ENCODE measurements around the gene CES1.

CES1 gene

DNA sequence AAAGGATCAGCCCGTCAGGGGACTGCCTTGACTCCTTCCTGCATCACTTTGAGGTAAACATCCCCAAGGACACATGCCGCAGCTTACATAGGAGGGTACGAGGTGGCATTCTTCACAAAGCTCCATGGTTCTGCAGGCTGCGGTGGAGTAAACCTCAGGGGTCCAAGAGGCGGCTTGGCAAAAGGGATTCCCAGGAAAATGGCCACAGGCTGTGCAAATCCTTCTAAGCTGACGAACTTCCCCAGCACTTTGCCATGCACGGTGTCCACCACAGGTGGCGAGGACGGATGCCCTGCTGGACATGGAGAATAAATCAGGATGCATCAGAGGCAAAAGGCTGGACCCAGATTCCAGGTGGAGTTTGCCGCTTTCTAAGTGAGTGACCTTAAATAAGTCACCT, 4.2 kb downstream of the CES1 start:
- no peak overlapping the region for H3K4me3 ChIP-seq (ENCODE audit: low read length in 2 of 2)
- H4K8ac ChIP-seq (ENCODE audit: low read depth, low read length): no peak overlapping the region
- H2AK5ac ChIP-seq (ENCODE audit: low read depth, low read length): no peak overlapping the region
- no peak overlapping the region for H3K23ac ChIP-seq (ENCODE audit: low read depth, low read length, poor library complexity)
- no peaks in the 10 kb centered on the region for H3K36me3 ChIP-seq (replicated peaks in 1 of 2; ENCODE audit: control insufficient read depth in 2 of 2, insufficient read depth in 2 of 2, low read length in 2 of 2)
- H3K27ac ChIP-seq (replicated peaks; ENCODE audit: low read length): no peak overlapping the region
- H2BK15ac ChIP-seq (ENCODE audit: low read length): no peak overlapping the region
- H4K91ac ChIP-seq (ENCODE audit: low read depth, low read length, poor library complexity): no peak overlapping the region
- no peaks in the 10 kb centered on the region for H3K79me1 ChIP-seq (ENCODE audit: low read depth, low read length)
- H3K27me3 ChIP-seq (ENCODE audit: control insufficient read depth in 3 of 3, insufficient read depth in 3 of 3, low read depth in 1 of 3, low read length in 3 of 3): no peaks in the 10 kb centered on the region
- no peak overlapping the region for H2BK12ac ChIP-seq (ENCODE audit: low read length)
- no peak overlapping the region for H2BK5ac ChIP-seq (ENCODE audit: low read length)
- H3K4me2 ChIP-seq (ENCODE audit: insufficient read depth, low read length, poor library complexity, severe bottlenecking): no peak overlapping the region
- no peak overlapping the region for H3K18ac ChIP-seq (ENCODE audit: low read length)
- no peak overlapping the region for H3K4ac ChIP-seq (ENCODE audit: low read length)
- no peaks in the 10 kb centered on the region for H3K9me3 ChIP-seq (replicated peaks in 1 of 2; ENCODE audit: control insufficient read depth in 2 of 2, insufficient read depth in 1 of 2, low read depth in 1 of 2, low read length in 2 of 2)
- WGBS, 2 donors (ENCODE audit: extremely low coverage in 2 of 2, insufficient read length in 2 of 2, insufficient replicate concordance in 1 of 2): no CpG with 5 or more reads among the region's 10 CpGs
- H2BK120ac ChIP-seq (ENCODE audit: low read depth, low read length): no peak overlapping the region
- no peak for DNase-seq (ENCODE audit: low spot score)
- peaks cover 0 to 3% of the 10 kb centered on the region in 2 donors for H3K4me1 ChIP-seq (ENCODE audit: control insufficient read depth in 2 of 2, insufficient read depth in 1 of 2, low read depth in 1 of 2, low read length in 2 of 2)
- no peak overlapping the region for H2AFZ ChIP-seq (ENCODE audit: low read length)
- no peak overlapping the region for H3K9ac ChIP-seq (ENCODE audit: low read depth, low read length, poor library complexity)
- H3K14ac ChIP-seq (ENCODE audit: low read length): no peak overlapping the region

DNA sequence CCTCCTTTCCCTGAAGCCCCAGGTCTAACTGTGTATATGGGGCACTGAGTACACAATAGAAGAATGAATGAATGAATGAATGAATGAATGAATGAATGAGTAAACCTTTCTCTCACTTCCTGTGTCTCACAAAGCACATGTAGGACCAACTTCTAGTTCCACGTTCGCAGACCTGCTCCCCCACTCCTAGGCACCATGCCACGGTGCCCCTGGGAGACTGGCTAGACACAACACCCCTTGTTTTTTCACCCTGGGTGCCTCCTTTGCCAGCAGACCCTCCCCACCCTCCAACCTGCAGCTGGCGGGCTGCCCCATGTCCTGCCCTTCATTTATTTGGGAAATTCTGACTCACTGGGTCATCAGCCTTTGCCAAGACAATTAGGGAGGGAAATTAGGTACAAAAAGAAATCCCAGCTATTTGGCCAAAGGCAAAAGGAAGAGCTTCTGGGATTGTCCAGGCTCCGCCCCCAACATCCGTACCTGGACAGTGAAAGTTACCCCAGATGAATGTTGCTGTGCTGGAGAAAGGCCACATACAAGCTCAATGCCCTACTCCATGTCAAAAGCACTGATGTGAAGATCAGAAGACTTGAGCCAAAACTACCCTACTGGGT, 7.7 kb downstream of the CES1 start:
- no peaks in the 10 kb centered on the region for H3K79me1 ChIP-seq (ENCODE audit: low read depth, low read length)
- no peak overlapping the region for H3K23ac ChIP-seq (ENCODE audit: low read depth, low read length, poor library complexity)
- H2AK5ac ChIP-seq (ENCODE audit: low read depth, low read length): no peak overlapping the region
- no peak overlapping the region for H2AFZ ChIP-seq (ENCODE audit: low read length)
- no peak for DNase-seq (ENCODE audit: low spot score)
- H3K4me2 ChIP-seq (ENCODE audit: insufficient read depth, low read length, poor library complexity, severe bottlenecking): no peak overlapping the region
- H3K4ac ChIP-seq (ENCODE audit: low read length): no peak overlapping the region
- no peaks in the 10 kb centered on the region for H3K4me1 ChIP-seq (ENCODE audit: control insufficient read depth in 2 of 2, insufficient read depth in 1 of 2, low read depth in 1 of 2, low read length in 2 of 2)
- H2BK120ac ChIP-seq (ENCODE audit: low read depth, low read length): no peak overlapping the region
- no peak overlapping the region for H3K27ac ChIP-seq (replicated peaks; ENCODE audit: low read length)
- WGBS, 2 donors (ENCODE audit: extremely low coverage in 2 of 2, insufficient read length in 2 of 2, insufficient replicate concordance in 1 of 2): no CpG with 5 or more reads among the region's 6 CpGs
- no peaks in the 10 kb centered on the region for H3K36me3 ChIP-seq (replicated peaks in 1 of 2; ENCODE audit: control insufficient read depth in 2 of 2, insufficient read depth in 2 of 2, low read length in 2 of 2)
- H3K9ac ChIP-seq (ENCODE audit: low read depth, low read length, poor library complexity): no peak overlapping the region
- H4K91ac ChIP-seq (ENCODE audit: low read depth, low read length, poor library complexity): no peak overlapping the region
- H2BK5ac ChIP-seq (ENCODE audit: low read length): no peak overlapping the region
- no peak overlapping the region for H2BK12ac ChIP-seq (ENCODE audit: low read length)
- H3K9me3 ChIP-seq (replicated peaks in 1 of 2; ENCODE audit: control insufficient read depth in 2 of 2, insufficient read depth in 1 of 2, low read depth in 1 of 2, low read length in 2 of 2): no peaks in the 10 kb centered on the region
- no peaks in the 10 kb centered on the region for H3K27me3 ChIP-seq (ENCODE audit: control insufficient read depth in 3 of 3, insufficient read depth in 3 of 3, low read depth in 1 of 3, low read length in 3 of 3)
- no peak overlapping the region for H2BK15ac ChIP-seq (ENCODE audit: low read length)
- no peak overlapping the region for H3K14ac ChIP-seq (ENCODE audit: low read length)
- H3K18ac ChIP-seq (ENCODE audit: low read length): no peak overlapping the region
- H4K8ac ChIP-seq (ENCODE audit: low read depth, low read length): no peak overlapping the region
- H3K4me3 ChIP-seq (ENCODE audit: low read length in 2 of 2): no peak overlapping the region

DNA sequence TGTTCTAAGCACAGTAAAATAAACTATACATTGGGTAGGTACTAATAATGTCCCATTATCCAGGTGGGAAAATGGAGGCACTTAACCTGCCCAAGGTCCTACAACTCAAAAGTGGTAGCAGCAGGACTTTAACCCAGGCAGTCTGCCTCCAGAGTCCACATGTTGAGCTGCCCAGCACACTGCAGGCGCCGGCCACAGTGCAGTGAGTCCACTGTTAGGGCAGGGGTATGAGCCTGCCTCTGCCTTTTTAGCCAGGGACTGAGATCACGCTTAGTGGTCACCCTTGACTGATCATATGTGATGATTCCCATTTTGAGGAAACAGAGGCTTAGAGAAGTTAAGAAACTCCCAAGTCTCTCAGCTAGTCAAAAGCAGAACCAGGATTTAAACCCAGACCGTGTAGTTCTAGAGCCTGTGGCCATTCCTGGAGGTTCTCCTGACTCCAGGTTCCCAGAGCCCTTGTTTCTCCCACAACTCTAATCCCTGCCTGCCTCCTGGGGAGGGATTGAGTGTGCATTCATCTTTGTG, 8.4 kb downstream of the CES1 start:
- WGBS, 2 donors (ENCODE audit: extremely low coverage in 2 of 2, insufficient read length in 2 of 2, insufficient replicate concordance in 1 of 2): no CpG with 5 or more reads among the region's 4 CpGs

DNA sequence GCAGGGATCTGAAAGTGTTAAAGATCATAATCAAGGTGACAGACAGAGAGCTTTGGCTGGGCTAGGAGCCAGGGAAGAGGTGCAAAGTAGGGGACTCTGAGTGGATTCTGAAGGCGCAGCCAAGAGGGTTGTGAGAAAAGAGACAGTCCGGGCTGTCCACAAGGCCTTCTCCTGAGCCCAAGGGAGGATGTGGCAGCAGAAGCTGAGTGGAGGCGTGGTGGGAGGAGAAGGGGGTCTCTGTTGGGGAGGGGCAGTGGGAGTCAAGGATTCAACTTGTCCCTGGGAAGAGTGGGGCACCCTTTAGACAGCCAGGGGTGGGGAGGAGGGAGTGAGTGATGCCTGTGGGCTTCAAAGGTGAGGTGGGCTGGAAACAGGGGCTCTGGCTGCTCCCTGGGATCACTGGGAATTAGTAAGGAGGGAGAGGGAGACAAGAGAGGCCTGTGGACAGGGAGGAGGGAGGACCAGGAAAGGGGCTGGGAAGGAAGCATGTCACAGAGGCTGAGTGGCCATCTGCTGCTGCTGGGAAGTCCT, 10.6 kb downstream of the CES1 start:
- Histone ChIP-seq H3K14ac (ENCODE audit: low read length) (no peak overlapping the region), H3K36me3 (replicated peaks in 1 of 2; ENCODE audit: control insufficient read depth in 2 of 2, insufficient read depth in 2 of 2, low read length in 2 of 2) (no peaks in the 10 kb centered on the region), H2BK12ac (ENCODE audit: low read length) (no peak overlapping the region), H2BK15ac (ENCODE audit: low read length) (no peak overlapping the region), H3K27ac (replicated peaks; ENCODE audit: low read length) (no peak overlapping the region), H3K4me3 (ENCODE audit: low read length in 2 of 2) (no peak overlapping the region), H3K23ac (ENCODE audit: low read depth, low read length, poor library complexity) (no peak overlapping the region), H3K4me2 (ENCODE audit: insufficient read depth, low read length, poor library complexity, severe bottlenecking) (no peak overlapping the region), H3K79me1 (ENCODE audit: low read depth, low read length) (no peaks in the 10 kb centered on the region), H2AFZ (ENCODE audit: low read length) (no peak overlapping the region), H3K4ac (ENCODE audit: low read length) (no peak overlapping the region), H3K9ac (ENCODE audit: low read depth, low read length, poor library complexity) (no peak overlapping the region), H3K18ac (ENCODE audit: low read length) (no peak overlapping the region), H3K27me3 (ENCODE audit: control insufficient read depth in 3 of 3, insufficient read depth in 3 of 3, low read depth in 1 of 3, low read length in 3 of 3) (no peaks in the 10 kb centered on the region), H4K91ac (ENCODE audit: low read depth, low read length, poor library complexity) (no peak overlapping the region), H4K8ac (ENCODE audit: low read depth, low read length) (no peak overlapping the region), H2BK120ac (ENCODE audit: low read depth, low read length) (no peak overlapping the region), H3K4me1 (ENCODE audit: control insufficient read depth in 2 of 2, insufficient read depth in 1 of 2, low read depth in 1 of 2, low read length in 2 of 2) (no peaks in the 10 kb centered on the region), H2BK5ac (ENCODE audit: low read length) (peak overlapping the region; percentile 10), H3K9me3 (replicated peaks in 1 of 2; ENCODE audit: control insufficient read depth in 2 of 2, insufficient read depth in 1 of 2, low read depth in 1 of 2, low read length in 2 of 2) (no peaks in the 10 kb centered on the region), H2AK5ac (ENCODE audit: low read depth, low read length) (peak overlapping the region; percentile 32)
- no peak for DNase-seq (ENCODE audit: low spot score)
- WGBS, 2 donors (ENCODE audit: extremely low coverage in 2 of 2, insufficient read length in 2 of 2, insufficient replicate concordance in 1 of 2): no CpG with 5 or more reads among the region's 3 CpGs

More for the DNA sequence above, 8.4 kb downstream of the CES1 start:
- H4K91ac ChIP-seq (ENCODE audit: low read depth, low read length, poor library complexity): no peak overlapping the region
- H3K36me3 ChIP-seq (replicated peaks in 1 of 2; ENCODE audit: control insufficient read depth in 2 of 2, insufficient read depth in 2 of 2, low read length in 2 of 2): no peaks in the 10 kb centered on the region
- H3K4me2 ChIP-seq (ENCODE audit: insufficient read depth, low read length, poor library complexity, severe bottlenecking): no peak overlapping the region
- no peak overlapping the region for H3K4ac ChIP-seq (ENCODE audit: low read length)
- DNase-seq (ENCODE audit: low spot score): no peak
- H3K79me1 ChIP-seq (ENCODE audit: low read depth, low read length): no peaks in the 10 kb centered on the region
- no peaks in the 10 kb centered on the region for H3K27me3 ChIP-seq (ENCODE audit: control insufficient read depth in 3 of 3, insufficient read depth in 3 of 3, low read depth in 1 of 3, low read length in 3 of 3)
- no peak overlapping the region for H2BK12ac ChIP-seq (ENCODE audit: low read length)
- no peak overlapping the region for H2BK5ac ChIP-seq (ENCODE audit: low read length)
- no peak overlapping the region for H2AFZ ChIP-seq (ENCODE audit: low read length)
- no peak overlapping the region for H3K27ac ChIP-seq (replicated peaks; ENCODE audit: low read length)
- no peak overlapping the region for H3K18ac ChIP-seq (ENCODE audit: low read length)
- no peak overlapping the region for H2BK15ac ChIP-seq (ENCODE audit: low read length)
- H2AK5ac ChIP-seq (ENCODE audit: low read depth, low read length): no peak overlapping the region
- H3K4me1 ChIP-seq (ENCODE audit: control insufficient read depth in 2 of 2, insufficient read depth in 1 of 2, low read depth in 1 of 2, low read length in 2 of 2): no peaks in the 10 kb centered on the region
- no peak overlapping the region for H3K14ac ChIP-seq (ENCODE audit: low read length)
- no peak overlapping the region for H2BK120ac ChIP-seq (ENCODE audit: low read depth, low read length)
- no peak overlapping the region for H4K8ac ChIP-seq (ENCODE audit: low read depth, low read length)
- no peak overlapping the region for H3K9ac ChIP-seq (ENCODE audit: low read depth, low read length, poor library complexity)
- no peaks in the 10 kb centered on the region for H3K9me3 ChIP-seq (replicated peaks in 1 of 2; ENCODE audit: control insufficient read depth in 2 of 2, insufficient read depth in 1 of 2, low read depth in 1 of 2, low read length in 2 of 2)
- H3K23ac ChIP-seq (ENCODE audit: low read depth, low read length, poor library complexity): no peak overlapping the region
- no peak overlapping the region for H3K4me3 ChIP-seq (ENCODE audit: low read length in 2 of 2)

Data from neuronal stem cell (in vitro differentiated cells).